ENCODE data around the gene LRRC31.

DNA sequence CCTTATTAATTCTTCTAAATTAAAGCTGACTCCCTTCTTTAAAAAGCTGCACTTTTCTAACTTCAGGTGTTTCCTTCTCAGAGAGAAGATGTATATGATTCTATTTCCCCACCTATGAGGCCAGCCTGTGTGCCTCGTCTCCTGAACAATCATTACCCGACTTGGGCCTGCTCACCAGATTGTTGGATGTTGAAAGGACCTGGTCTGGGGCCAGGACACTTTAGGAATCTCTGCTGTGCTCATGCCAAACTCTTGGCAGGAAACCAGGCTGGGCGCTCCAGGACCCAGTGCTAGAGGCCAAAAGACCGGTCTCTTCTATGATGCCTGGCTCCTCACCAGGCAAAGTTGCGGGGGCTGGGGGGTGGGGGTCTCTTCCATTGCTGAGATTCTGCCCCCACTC lies 16.9 kb upstream of the LRRC31 start:
- TF ChIP-seq, protein P1, sequence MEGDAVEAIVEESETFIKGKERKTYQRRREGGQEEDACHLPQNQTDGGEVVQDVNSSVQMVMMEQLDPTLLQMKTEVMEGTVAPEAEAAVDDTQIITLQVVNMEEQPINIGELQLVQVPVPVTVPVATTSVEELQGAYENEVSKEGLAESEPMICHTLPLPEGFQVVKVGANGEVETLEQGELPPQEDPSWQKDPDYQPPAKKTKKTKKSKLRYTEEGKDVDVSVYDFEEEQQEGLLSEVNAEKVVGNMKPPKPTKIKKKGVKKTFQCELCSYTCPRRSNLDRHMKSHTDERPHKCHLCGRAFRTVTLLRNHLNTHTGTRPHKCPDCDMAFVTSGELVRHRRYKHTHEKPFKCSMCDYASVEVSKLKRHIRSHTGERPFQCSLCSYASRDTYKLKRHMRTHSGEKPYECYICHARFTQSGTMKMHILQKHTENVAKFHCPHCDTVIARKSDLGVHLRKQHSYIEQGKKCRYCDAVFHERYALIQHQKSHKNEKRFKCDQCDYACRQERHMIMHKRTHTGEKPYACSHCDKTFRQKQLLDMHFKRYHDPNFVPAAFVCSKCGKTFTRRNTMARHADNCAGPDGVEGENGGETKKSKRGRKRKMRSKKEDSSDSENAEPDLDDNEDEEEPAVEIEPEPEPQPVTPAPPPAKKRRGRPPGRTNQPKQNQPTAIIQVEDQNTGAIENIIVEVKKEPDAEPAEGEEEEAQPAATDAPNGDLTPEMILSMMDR (conservative IDR thresholded peaks at IDR 0.05; ENCODE audit: low read depth, low read length), result no peak
- TF ChIP-seq EZH2 (IDR thresholded peaks at IDR 0.05; ENCODE audit: borderline replicate concordance, low read depth, low read length, poor library complexity, severe bottlenecking), result no peak

Measured in A673 (cell line).